Activated T-helper 9 cell treated with anti-CD3 and anti-CD28 coated beads, Interleukin-2, amount 50 U/mL, for 16 hours (primary cell): ENCODE data around the gene SLC30A1.
"Not testable (repeated sequence)": the region's sequence is repeated elsewhere in the genome, so short reads cannot be mapped to it uniquely, and the experiment has no call there.

Experiments
- DNase-seq: peaks from one replicate; pipeline ENCODE4 v3.0.0-alpha.2; 2020; ENCODE audit warnings: low read depth

Gene SLC30A1

DNA sequence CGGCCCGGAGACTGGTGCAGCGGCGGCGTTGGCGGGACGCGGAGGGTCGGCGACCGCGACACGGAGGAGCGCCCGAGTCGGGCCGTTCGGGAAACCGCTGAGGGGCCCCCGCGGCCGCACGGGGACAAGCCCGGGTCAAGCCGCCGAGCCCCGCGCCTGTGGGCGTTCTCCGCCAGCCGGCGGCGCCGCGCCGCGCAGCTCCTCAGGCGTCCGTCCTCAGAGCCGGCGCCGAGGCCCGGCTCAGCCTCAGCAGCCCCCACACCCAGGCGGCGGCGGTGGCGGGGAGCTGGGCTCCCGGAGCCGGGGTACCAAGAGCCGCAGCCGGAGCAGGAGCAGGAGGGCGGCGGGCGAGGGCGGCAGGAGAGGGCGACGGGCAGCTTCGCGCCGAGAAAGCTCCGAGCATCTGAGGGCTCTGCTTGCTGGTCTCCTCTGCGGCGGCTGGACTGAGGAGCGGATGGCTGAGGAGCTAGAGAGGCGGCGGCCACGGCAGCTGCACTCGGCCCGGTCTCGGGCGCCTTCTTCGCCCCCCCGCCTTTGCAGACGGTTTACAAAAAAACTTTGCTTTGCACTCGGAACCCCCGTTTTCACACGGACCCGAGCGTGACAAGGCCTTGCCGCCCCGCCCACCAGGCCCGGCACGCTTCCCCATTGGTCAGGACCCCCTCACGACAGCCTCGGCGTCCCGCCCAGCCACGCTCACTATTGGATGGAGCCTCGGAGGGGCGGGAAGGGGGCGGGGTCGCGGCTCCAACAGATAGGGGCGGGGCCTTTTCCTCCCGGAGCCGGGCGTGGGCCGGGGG, at the start of gene SLC30A1:
Gene SLC30A1, minus strand, starts transcription at position 522 of the 800 bp plus-strand sequence. CDS start 549 bp downstream, outside the sequence.
- peak; percentile 100 for DNase-seq

DNA sequence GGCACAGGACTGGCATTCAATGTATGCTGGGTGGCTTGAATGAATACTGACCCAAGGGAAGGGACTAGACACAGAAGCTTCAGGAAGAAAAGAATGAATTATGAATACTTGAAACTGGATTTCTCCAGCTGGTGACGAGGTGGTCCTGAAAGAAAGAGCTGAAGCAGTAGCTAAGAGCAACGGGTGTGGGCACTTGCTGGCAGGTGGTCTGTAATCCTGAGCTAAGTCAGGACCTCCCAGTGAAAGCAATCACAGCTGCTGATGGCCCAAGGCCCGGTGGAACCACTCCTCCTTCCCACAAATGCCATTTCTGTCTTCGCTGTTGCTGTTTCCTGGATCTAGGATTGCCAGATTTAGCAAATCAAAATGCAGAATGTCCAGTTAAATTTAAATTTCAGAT, 49.5 kb upstream of the SLC30A1 start:
- no peak for DNase-seq

- DNase-seq, result no peak
Measured at GRCh38 chr1:211627259-211627658, 48.3 kb upstream of the SLC30A1 start.

- DNase-seq, result not testable (repeated sequence)
Measured at GRCh38 chr1:211625866-211626265, 46.9 kb upstream of the SLC30A1 start.

GRCh38 chr1:211625040-211625439, 46.1 kb upstream of the SLC30A1 start:
- no peak for DNase-seq

- DNase-seq, result no peak
Measured at GRCh38 chr1:211623515-211623914, 44.6 kb upstream of the SLC30A1 start.

DNA sequence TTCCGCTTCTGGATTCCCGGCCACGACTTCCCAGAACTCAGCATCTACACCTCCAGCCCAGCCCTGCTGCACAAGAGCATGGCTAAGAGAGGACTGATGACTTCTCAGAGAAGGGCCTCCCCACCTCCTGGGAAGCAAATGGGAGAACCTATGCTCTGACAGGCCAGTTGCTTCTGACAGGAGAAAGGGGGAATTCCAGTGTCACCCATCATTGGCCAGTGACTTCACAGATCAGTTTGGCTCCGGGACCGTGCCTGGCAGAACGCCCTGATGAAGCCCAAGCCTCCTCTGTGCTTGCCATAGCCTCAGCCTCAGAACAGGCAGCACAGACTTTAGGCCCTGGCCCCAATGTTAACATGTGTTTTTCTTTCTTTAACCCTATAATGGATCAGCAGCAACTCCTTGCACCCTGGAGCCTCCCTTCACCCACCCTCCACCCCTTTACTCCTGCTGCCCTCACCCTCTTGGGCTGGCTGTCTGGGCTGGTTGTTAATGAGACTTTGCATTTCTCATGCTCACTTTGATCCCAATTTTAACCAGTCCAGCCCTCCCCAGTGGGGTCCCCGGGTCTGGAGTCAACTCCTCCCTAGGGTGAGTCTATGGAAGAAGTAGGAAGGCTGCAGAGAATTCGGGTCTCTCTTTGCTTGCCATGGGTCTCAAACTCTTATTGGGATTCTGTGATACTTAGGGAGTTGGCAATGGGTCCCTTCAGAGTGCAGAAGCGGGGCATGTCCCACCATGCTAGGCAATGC, 42.7 kb upstream of the SLC30A1 start:
- no peak for DNase-seq

DNA sequence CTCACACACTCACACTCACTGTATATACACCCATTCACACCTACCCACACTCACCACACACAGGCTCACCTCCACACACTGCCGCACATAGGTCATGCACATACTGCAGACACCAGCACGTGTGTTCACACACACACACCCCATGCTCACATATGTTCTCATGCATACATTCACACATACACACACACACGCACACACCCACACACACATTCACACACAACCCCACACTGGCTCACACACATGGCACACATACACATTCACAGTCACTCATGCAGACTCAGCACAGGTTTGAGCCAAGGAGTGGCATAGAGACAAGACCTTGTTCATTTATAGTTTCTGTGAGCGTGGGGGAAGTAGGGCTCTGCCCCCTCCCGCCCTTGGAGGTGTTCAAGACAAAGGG, 41.1 kb upstream of the SLC30A1 start:
- DNase-seq, result no peak

DNA sequence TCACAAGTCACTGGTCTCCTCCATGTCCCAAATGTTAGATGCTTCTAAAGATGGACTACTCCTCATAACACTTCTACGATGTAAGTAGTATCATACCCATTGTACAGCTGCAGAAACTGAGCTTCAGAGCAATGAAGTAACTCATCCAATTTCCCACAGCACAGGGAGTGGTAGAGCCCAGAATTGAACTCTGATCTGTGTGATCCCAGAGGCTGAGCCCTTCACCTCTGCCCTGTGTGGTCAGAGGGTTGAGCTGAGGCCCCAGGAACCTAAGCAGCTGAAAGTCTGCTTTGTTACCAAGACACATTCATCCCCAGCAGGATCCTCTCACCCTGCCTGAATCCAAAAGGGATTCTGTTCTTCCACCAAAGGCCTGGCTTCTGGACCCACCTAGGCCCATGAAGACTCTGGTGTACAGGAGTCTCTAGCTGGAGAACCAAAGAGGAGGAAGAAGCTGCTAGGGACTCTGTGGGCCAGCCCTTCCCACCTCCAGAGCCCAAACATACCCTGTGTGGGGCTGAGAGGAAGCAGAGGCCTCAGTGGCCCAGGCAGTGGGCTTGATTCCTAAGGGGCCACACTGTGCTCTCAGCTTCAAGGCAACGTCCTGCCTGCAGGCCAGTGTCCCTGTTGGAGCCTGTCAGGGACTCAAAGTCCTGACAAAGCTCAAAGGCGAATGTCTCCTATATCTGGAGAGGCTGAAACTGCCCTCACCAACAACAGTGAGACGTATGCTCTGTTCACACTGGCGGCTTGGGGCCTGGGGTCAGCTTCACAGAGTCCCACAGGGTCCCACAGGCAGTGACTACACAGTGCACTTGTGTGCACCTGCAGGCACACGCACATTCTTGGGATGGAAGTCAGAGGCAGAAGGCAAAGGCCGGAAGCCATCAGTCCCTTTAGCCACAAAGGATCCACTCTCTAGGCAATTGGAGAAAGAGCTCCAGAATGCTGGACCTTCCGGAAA, 40.4 kb upstream of the SLC30A1 start:
- no peak for DNase-seq

- no peak for DNase-seq
Measured at GRCh38 chr1:211616965-211617297, 38.0 kb upstream of the SLC30A1 start.

- DNase-seq, result no peak
Measured at GRCh38 chr1:211616231-211616964, 37.4 kb upstream of the SLC30A1 start.

DNA sequence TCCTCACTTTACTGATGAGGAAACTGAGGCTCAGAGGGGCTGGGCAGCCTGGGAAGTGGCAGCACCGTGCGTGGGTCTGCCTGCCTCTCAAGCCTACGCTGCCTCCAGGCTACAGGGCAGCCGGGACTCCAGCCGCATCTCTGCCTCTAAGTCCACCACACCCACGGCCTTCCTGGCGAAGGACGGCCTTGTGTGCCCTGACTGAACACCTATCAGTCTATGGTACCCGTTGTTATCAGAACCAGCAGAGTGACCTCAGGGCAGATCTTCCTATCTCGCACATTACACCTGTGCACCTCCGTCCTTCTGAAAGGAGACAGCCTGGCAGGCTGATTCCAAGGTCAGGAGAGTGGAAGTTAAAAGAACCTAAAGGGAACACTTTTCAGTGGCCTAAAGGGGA, 35.7 kb upstream of the SLC30A1 start:
- DNase-seq, result no peak

GRCh38 chr1:211613951-211614350, 35.0 kb upstream of the SLC30A1 start:
- DNase-seq, result no peak

GRCh38 chr1:211613108-211613947, 34.4 kb upstream of the SLC30A1 start:
- DNase-seq, result no peak

DNA sequence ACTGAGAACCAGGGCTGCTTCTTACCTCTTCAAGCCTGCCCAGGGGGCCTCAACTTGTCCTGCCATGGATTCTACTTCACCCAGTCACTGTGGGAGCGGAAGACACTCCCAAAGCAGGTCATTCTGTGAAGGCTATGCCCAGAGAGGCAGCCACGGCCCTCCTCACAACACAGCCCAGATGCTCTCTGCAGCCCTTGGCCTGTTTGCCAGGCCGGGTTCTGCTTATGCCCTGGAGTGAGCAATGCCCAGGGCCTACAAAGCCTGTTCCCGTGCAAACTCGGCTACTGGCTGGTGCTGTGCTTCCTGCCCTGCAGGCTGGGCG, 33.8 kb upstream of the SLC30A1 start:
- no peak for DNase-seq

GRCh38 chr1:211611818-211612217, 32.9 kb upstream of the SLC30A1 start:
- DNase-seq, result no peak

- DNase-seq, result no peak
Measured at GRCh38 chr1:211610779-211611556, 32.0 kb upstream of the SLC30A1 start.

- no peak for DNase-seq
Measured at GRCh38 chr1:211609120-211610024, 30.4 kb upstream of the SLC30A1 start.
